Nephron progenitor cell (in vitro differentiated cells): Measurements from ENCODE around the gene C1orf174.

Experiments
- DNase-seq: peaks from one replicate; pipeline ENCODE4 v3.0.0; 2021
- H3K27ac Mint-ChIP-seq: 2 replicates; pipeline ENCODE4 v1.8.0; 2021; ENCODE audit warnings: mild to moderate bottlenecking, moderate library complexity, mixed read lengths
- H3K27me3 Mint-ChIP-seq: 2 replicates; pipeline ENCODE4 v1.8.0; 2021; ENCODE audit warnings: mild to moderate bottlenecking, low read depth, mixed read lengths; ENCODE audit not compliant: poor library complexity
- H3K36me3 Mint-ChIP-seq: 2 replicates; pipeline ENCODE4 v1.8.0; 2021; ENCODE audit warnings: low read depth, mixed read lengths
- H3K4me1 Mint-ChIP-seq: 2 replicates; pipeline ENCODE4 v1.8.0; 2021; ENCODE audit warnings: mixed read lengths
- H3K4me3 Mint-ChIP-seq: 2 replicates; pipeline ENCODE4 v1.8.0; 2021; ENCODE audit warnings: mild to moderate bottlenecking, moderate library complexity, mixed read lengths
- H3K9me3 Mint-ChIP-seq: 2 replicates; pipeline ENCODE4 v1.8.0; 2021; ENCODE audit warnings: mild to moderate bottlenecking, moderate library complexity, mixed read lengths
- CTCF ChIP-seq: fragments of 200-600 bp; sonication (generic); IDR thresholded peaks from 2 replicates; pipeline ENCODE4 v1.5.0; 2021; ENCODE audit warnings: antibody characterized with exemption

C1orf174 gene

GRCh38 chr1:3900150-3900968 lies at the start of gene C1orf174:
C1orf174 (minus strand) TSS chr1:3900272; CDS start chr1:3900186, 86 bp downstream.
- TF ChIP-seq CTCF, result no peak
- peaks cover 41% of the 10 kb centered on the region for H3K36me3 Mint-ChIP-seq
- DNase-seq, result peak; percentile 91
- H3K4me1 Mint-ChIP-seq, result peaks cover 33% of the 10 kb centered on the region
- H3K4me3 Mint-ChIP-seq, result peak within 1 kb of the TSS; percentile 90
- H3K27ac Mint-ChIP-seq, result peak within 1 kb of the TSS; percentile 99
- no peaks in the 10 kb centered on the region for H3K27me3 Mint-ChIP-seq
- peaks cover 25% of the 10 kb centered on the region for H3K9me3 Mint-ChIP-seq

- Mint-ChIP-seq H3K36me3 (no peaks in the 10 kb centered on the region), H3K27me3 (peaks cover 36% of the 10 kb centered on the region), H3K4me1 (peaks cover 12% of the 10 kb centered on the region), H3K9me3 (peaks cover 8% of the 10 kb centered on the region), H3K4me3 (no peak overlapping the region), H3K27ac (no peak overlapping the region)
- no peak for DNase-seq
- no peak for TF ChIP-seq CTCF
Measured at GRCh38 chr1:3948344-3948743, 48.3 kb upstream of the C1orf174 start.

- no peak for TF ChIP-seq CTCF
- Mint-ChIP-seq H3K36me3 (no peaks in the 10 kb centered on the region), H3K4me1 (peaks cover 10% of the 10 kb centered on the region), H3K4me3 (no peak overlapping the region), H3K27me3 (peaks cover 25% of the 10 kb centered on the region), H3K27ac (no peak overlapping the region), H3K9me3 (peaks cover 8% of the 10 kb centered on the region)
- DNase-seq, result no peak
Measured at GRCh38 chr1:3945916-3946840, 46.1 kb upstream of the C1orf174 start.

GRCh38 chr1:3945222-3945621 lies 45.1 kb upstream of the C1orf174 start:
- H3K27ac Mint-ChIP-seq, result no peak overlapping the region
- no peak for TF ChIP-seq CTCF
- no peaks in the 10 kb centered on the region for H3K36me3 Mint-ChIP-seq
- H3K4me3 Mint-ChIP-seq, result no peak overlapping the region
- H3K4me1 Mint-ChIP-seq, result peaks cover 10% of the 10 kb centered on the region
- no peak for DNase-seq
- peaks cover 25% of the 10 kb centered on the region for H3K27me3 Mint-ChIP-seq
- peaks cover 6% of the 10 kb centered on the region for H3K9me3 Mint-ChIP-seq

- Mint-ChIP-seq H3K4me3 (no peak overlapping the region), H3K36me3 (no peaks in the 10 kb centered on the region), H3K27me3 (peaks cover 25% of the 10 kb centered on the region), H3K9me3 (peaks cover 3% of the 10 kb centered on the region), H3K27ac (no peak overlapping the region), H3K4me1 (peaks cover 10% of the 10 kb centered on the region)
- no peak for DNase-seq
- TF ChIP-seq CTCF, result no peak
Measured at GRCh38 chr1:3944578-3945125, 44.6 kb upstream of the C1orf174 start.
